Measurements from ENCODE around the gene MIAT. TPM values are rescaled to one million over a fixed set of nuclear protein-coding genes. Genes with fewer than 3 reads are reported as not detected.

MIAT gene
- total and polyA plus RNA-seq, 2 donors (not counting 3 experiments of a cell fraction or from before 2014, with no cell fraction given) = 0.03 to 0.80 TPM

GRCh38 chr22:26615830-26616435, 41.5 kb upstream of the MIAT start:
- CTCF ChIA-PET = interaction anchor here (1.2 kb wide), 1 partner anchor 17 kb away, joined by 3 read pairs; no protein-coding TSS in a partner anchor
- Histone ChIP-seq H3K9me3 (replicated peaks; ENCODE audit: control insufficient read depth, insufficient read depth, low read length) (no peaks in the 10 kb centered on the region), H3K9ac (replicated peaks; ENCODE audit: extremely low read depth, insufficient read depth, low read length) (no peak overlapping the region), H3K79me2 (ENCODE audit: control insufficient read depth, insufficient read depth, low read length) (no peaks in the 10 kb centered on the region), H3K4me1 (ENCODE audit: control insufficient read depth, extremely low read depth, insufficient read depth, low read length) (no peaks in the 10 kb centered on the region), H3K27ac (ENCODE audit: insufficient read depth, low read depth, low read length) (no peak overlapping the region), H3K9me1 (replicated peaks; ENCODE audit: control insufficient read depth, extremely low read depth, insufficient read depth, low read length) (no peaks in the 10 kb centered on the region), H2AFZ (ENCODE audit: low read depth, low read length) (no peak overlapping the region), H4K20me1 (replicated peaks; ENCODE audit: control insufficient read depth, extremely low read depth, insufficient read depth, low read length) (no peaks in the 10 kb centered on the region), H3K36me3 (ENCODE audit: control insufficient read depth in 2 of 2, extremely low read depth in 1 of 2, insufficient read depth in 2 of 2, low read length in 2 of 2) (no peaks in the 10 kb centered on the region), H3K4me2 (ENCODE audit: insufficient read depth, low read length) (no peak overlapping the region), H3K27me3 (ENCODE audit: control insufficient read depth in 2 of 2, insufficient read depth in 2 of 2, low read length in 2 of 2) (peaks cover 3 to 17% of the 10 kb centered on the region in 2 experiments), H3K4me3 (replicated peaks in 1 of 3; ENCODE audit: insufficient read depth in 1 of 3, low read depth in 1 of 3, low read length in 3 of 3) (no peak overlapping the region)
- POLR2A ChIA-PET = no interaction called here
- TF ChIP-seq POLR2AphosphoS5 (IDR thresholded peaks at IDR 0.05; ENCODE audit: insufficient read depth, low read depth, low read length) = no peak
- no peak for TF ChIP-seq GATA2 (IDR thresholded peaks at IDR 0.05; ENCODE audit: insufficient read depth, insufficient read length, low read depth, low read length)
- no peak for TF ChIP-seq EZH2 (IDR thresholded peaks at IDR 0.05; ENCODE audit: borderline replicate concordance, low read depth, low read length, severe bottlenecking)
- TF ChIP-seq MAX (IDR thresholded peaks at IDR 0.05; ENCODE audit: insufficient read depth, insufficient read length) = no peak
- no peak for TF ChIP-seq FOS (IDR thresholded peaks at IDR 0.05; ENCODE audit: borderline replicate concordance, insufficient read depth, low read length)
- TF ChIP-seq MYC (IDR thresholded peaks at IDR 0.05; ENCODE audit: low read depth, low read length) = no peak
- TF ChIP-seq CTCF (IDR thresholded peaks at IDR 0.05; ENCODE audit: extremely low read depth in 1 of 2, insufficient read depth in 1 of 2, low read depth in 1 of 2, low read length in 2 of 2) = no peak
- TF ChIP-seq POLR2A (IDR thresholded peaks at IDR 0.05; ENCODE audit: low read depth, low read length) = no peak
- TF ChIP-seq JUN (IDR thresholded peaks at IDR 0.05; ENCODE audit: borderline replicate concordance, insufficient read depth, insufficient read length, low read depth) = no peak
- DNase-seq (ENCODE audit: low read depth, low spot score) = no peak
- BruUV-seq (replicated peaks) = no TSS peak
- no peak for FAIRE-seq
- intact Hi-C loops (cut with micrococcal nuclease) = no loop called here
- dilution Hi-C loops (cut with MboI; ENCODE audit: extremely low pct_ligation_motif_present, low sequenced_read_pairs) = no loop called here
